Measurements from ENCODE around the gene KREMEN1.

KREMEN1 gene

GRCh38 chr22:29095459-29095858, 22.6 kb downstream of the KREMEN1 start:
- TF ChIP-seq CTCF (conservative IDR thresholded peaks at IDR 0.05; ENCODE audit: low read length), result no peak
- H3K4me3 ChIP-seq (ENCODE audit: low read length), result no peak overlapping the region
- DNase-seq (ENCODE audit: low read depth), result no peak

GRCh38 chr22:29096736-29097669, 24.2 kb downstream of the KREMEN1 start:
- no peak for TF ChIP-seq CTCF (conservative IDR thresholded peaks at IDR 0.05; ENCODE audit: low read length)
- DNase-seq (ENCODE audit: low read depth), result no peak
- H3K4me3 ChIP-seq (ENCODE audit: low read length), result no peak overlapping the region

- TF ChIP-seq CTCF (conservative IDR thresholded peaks at IDR 0.05; ENCODE audit: low read length), result no peak
- H3K4me3 ChIP-seq (ENCODE audit: low read length), result no peak overlapping the region
- no peak for DNase-seq (ENCODE audit: low read depth)
Measured at GRCh38 chr22:29098296-29098695, 25.5 kb downstream of the KREMEN1 start.

- DNase-seq (ENCODE audit: low read depth), result no peak
- TF ChIP-seq CTCF (conservative IDR thresholded peaks at IDR 0.05; ENCODE audit: low read length), result no peak
- H3K4me3 ChIP-seq (ENCODE audit: low read length), result no peak overlapping the region
Measured at GRCh38 chr22:29102300-29102699, 29.5 kb downstream of the KREMEN1 start.

- no peak for TF ChIP-seq CTCF (conservative IDR thresholded peaks at IDR 0.05; ENCODE audit: low read length)
- DNase-seq (ENCODE audit: low read depth), result no peak
- H3K4me3 ChIP-seq (ENCODE audit: low read length), result no peak overlapping the region
Measured at GRCh38 chr22:29103121-29103520, 30.3 kb downstream of the KREMEN1 start.

GRCh38 chr22:29105468-29105867, 32.6 kb downstream of the KREMEN1 start:
- TF ChIP-seq CTCF (conservative IDR thresholded peaks at IDR 0.05; ENCODE audit: low read length), result no peak
- no peak overlapping the region for H3K4me3 ChIP-seq (ENCODE audit: low read length)
- DNase-seq (ENCODE audit: low read depth), result no peak

GRCh38 chr22:29106839-29107238, 34.0 kb downstream of the KREMEN1 start:
- TF ChIP-seq CTCF (conservative IDR thresholded peaks at IDR 0.05; ENCODE audit: low read length), result no peak
- H3K4me3 ChIP-seq (ENCODE audit: low read length), result no peak overlapping the region
- DNase-seq (ENCODE audit: low read depth), result no peak
